Cardiac fibroblast (primary cell): ENCODE results near the gene CSF1R.

Source experiments
- DNase-seq, 2 donors: peaks; one replicate each; pipeline versions ENCODE4 v3.0.0 to v3.0.0-alpha.2; 2010; ENCODE audit warnings: low read depth in 2 of 2
- H3K4me3 ChIP-seq, 2 donors: replicated peaks in 1 of 2; 1 replicate in 1 of 2; 2 replicates in 1 of 2; pipeline ENCODE4 v1.5.1; 2011; ENCODE audit warnings: low read depth in 2 of 2, low read length in 2 of 2, mild to moderate bottlenecking in 2 of 2, moderate library complexity in 1 of 2
- TF ChIP-seq, protein P1 (sequence below): IDR thresholded peaks from one replicate; pipeline ENCODE4 v1.5.1; 2011; ENCODE audit warnings: low read depth, mild to moderate bottlenecking, low read length, inconsistent platforms

CSF1R gene

DNA sequence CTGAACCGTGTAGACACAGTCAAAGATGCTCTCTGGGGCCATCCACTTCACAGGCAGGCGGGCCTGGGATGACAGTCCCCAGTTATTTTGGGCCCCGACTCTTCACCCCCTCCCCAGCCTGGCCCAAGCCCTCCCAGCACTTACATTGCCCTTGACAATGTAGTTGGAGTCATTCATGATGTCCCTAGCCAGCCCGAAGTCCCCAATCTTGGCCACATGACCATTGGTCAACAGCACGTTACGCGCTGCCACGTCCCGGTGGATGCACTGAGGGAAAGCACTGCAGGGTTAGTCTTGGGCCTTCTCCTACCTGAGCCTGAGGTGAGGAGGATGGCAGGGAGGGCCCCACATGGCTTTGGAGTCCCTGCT, 30.3 kb downstream of the CSF1R start:
- DNase-seq, result no peak
- TF ChIP-seq, protein P1, sequence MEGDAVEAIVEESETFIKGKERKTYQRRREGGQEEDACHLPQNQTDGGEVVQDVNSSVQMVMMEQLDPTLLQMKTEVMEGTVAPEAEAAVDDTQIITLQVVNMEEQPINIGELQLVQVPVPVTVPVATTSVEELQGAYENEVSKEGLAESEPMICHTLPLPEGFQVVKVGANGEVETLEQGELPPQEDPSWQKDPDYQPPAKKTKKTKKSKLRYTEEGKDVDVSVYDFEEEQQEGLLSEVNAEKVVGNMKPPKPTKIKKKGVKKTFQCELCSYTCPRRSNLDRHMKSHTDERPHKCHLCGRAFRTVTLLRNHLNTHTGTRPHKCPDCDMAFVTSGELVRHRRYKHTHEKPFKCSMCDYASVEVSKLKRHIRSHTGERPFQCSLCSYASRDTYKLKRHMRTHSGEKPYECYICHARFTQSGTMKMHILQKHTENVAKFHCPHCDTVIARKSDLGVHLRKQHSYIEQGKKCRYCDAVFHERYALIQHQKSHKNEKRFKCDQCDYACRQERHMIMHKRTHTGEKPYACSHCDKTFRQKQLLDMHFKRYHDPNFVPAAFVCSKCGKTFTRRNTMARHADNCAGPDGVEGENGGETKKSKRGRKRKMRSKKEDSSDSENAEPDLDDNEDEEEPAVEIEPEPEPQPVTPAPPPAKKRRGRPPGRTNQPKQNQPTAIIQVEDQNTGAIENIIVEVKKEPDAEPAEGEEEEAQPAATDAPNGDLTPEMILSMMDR, result no peak
- no peak overlapping the region for H3K4me3 ChIP-seq

DNA sequence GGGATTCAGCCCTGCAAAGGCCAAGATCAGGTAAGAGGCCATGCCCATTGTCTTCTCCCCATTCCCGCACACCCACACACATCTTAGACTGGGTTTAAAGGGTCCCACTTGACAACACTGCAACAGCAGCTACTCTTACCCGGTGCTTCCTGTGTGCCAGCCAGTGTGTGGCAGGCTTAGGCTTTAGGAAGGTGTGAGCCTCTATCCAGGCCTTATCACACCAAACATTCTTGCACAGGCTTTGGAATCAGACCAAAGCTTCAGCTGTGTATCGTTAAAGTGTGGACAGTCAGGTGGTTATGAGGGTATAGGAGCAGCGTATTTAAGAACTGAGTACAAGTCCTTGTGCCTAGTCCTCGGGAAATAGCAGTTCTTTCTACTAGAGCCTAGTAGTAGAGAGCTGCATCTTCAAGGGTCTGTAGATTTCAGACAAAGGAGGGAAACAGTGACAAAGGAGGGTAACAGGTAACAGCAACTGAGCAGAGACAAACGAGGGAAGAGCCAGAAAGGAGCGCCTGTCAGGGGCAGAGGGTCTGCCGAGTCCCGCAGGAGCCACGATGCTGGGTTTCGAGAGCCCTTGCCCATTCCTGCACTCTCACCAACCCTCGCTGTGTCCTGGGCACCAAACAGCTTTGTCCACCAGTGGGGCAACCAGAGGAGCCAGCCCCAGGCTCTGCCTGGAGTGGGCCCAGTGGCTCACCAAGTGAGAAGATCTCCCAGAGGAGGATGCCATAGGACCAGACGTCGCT, 30.9 kb downstream of the CSF1R start:
- no peak for DNase-seq
- TF ChIP-seq, protein P1, result no peak
- no peak overlapping the region for H3K4me3 ChIP-seq

DNA sequence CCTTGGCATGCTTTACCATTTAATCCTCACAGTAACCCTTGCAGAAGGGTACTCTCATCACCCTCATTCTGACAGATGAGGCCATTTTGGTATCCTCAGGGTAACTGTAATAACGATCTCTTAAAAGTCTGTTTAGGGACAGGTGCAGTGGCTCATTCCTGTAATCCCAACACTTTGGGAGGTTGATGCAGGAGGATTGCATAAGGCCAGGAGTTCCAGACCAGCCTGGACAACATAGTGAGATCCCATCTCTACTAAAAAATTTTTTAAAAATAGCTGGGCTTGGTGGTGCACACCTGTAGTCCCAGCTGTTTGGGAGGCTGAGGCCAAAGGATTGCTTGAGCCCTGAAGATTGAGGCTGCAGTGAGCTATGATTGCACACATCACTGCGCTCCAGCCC, 31.8 kb downstream of the CSF1R start:
- DNase-seq, result no peak
- no peak overlapping the region for H3K4me3 ChIP-seq
- TF ChIP-seq, protein P1, result no peak

DNA sequence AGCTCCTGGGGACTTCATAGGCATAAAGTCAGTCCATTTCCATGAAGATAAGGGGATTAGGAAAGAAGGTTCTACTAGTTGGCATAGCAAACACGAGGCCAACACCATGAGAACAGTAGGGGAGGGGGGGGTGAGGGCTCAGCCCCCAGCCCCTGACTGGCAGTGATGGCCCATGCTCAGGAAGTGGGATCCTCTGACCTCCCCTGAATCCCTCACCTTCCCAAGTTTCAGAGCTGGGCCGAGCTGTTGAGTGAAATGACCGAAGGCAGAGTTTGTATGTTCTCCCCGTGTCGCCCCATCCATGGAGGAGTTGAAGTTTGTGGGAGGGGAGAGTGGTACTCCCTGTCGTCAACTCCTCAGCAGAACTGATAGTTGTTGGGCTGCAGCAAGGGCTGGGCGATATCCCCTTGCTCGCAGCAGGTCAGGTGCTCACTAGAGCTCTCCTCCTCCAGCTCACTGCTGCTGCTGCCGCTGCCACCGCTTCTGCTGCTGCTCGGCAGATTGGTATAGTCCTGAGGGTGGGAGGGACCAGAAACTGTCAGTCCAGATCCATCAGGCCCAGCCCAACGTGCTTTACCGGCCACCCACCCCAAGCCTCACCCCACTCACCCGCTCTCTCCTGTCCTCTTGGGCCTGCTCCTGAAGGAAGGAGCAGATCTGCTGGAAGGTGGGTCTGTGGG, 32.5 kb downstream of the CSF1R start:
- DNase-seq, result no peak
- TF ChIP-seq, protein P1, result no peak
- no peak overlapping the region for H3K4me3 ChIP-seq

DNA sequence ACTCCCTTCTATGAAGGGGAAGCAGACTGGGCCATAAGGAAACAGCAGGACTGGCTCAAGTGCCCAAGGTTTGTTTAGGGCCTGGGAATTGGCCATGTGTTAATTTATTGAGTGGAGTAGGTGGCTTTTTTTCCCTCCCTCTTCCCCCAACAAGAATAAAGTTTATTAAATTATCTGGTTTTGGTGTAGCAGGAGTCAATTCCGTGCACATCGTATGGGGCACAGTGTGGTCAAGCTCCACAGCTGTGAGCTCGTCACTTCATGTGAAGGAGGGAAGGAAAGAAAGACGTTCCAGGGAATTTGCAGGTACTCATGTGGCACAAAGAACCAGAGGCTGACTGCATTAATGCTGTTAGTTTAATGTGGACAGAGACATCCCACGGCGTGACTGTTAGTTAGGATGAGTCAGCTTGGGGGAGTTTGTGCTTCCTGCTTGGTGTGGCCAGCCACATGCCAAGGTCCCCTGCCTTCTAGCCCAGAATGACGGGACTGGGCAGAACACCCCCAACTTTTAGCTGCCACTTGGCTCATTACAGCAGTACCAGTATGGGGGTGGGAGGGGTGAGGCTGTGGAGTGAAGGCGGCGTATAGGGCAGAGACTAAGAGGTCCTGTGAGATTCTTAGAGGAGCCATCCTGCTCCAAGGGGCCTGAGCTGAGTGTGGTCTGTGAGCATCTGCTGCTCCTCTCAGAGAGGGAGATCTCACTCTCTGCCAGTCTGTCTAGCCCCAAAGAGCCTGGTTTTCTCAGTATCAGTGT, 33.2 kb downstream of the CSF1R start:
- TF ChIP-seq, protein P1, result no peak
- no peak overlapping the region for H3K4me3 ChIP-seq
- DNase-seq, result peak; percentile 57 to 83

DNA sequence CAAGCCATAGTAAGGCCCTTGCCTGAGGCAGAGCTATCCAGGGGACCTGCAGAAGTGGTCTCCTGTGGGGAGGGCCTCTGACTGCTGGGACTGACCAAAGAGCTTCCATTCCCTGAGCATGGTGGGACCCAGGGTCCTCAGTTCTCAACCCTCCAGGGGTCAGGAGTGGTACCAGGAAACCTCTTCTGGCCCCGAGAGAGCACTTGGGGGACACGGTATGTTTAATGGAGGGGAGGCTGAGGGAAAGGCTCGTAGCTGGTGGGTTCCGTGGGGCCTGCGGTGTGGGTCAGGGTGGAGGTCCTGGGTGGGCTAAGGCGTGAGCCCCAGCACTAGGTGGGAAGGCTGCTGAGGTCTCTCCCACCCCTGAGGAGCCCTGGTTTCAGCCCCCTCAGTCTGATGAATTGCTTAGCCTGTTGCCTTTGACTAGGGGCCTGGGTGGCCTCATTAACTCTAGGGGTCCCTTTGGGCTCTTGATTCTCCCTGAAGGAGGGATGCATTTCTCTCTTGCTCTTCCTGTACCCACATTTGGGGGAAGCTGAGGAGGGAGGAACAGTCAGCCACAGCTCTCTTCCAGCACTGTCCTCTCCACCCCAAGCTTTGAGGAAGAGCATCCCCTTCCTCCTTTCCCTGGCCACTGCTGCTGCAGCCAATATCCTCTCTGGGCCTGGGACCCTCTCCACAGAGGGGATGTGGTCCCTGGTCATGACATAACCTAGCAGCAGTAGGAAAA, 34.0 kb downstream of the CSF1R start:
- no peak for DNase-seq

More for the DNA sequence above, 34.0 kb downstream of the CSF1R start:
- H3K4me3 ChIP-seq, result no peak overlapping the region
- TF ChIP-seq, protein P1, result no peak
